ENCODE results near the gene PLEKHO1. TPM values are rescaled to one million over a fixed set of nuclear protein-coding genes. Genes with fewer than 3 reads are reported as not detected.
"Not testable (repeated sequence)": the region's sequence is repeated elsewhere in the genome, so short reads cannot be mapped to it uniquely, and the experiment has no call there.

PLEKHO1 gene
- total RNA-seq, 1 donor from 2014 or later: 26.4 TPM

DNA sequence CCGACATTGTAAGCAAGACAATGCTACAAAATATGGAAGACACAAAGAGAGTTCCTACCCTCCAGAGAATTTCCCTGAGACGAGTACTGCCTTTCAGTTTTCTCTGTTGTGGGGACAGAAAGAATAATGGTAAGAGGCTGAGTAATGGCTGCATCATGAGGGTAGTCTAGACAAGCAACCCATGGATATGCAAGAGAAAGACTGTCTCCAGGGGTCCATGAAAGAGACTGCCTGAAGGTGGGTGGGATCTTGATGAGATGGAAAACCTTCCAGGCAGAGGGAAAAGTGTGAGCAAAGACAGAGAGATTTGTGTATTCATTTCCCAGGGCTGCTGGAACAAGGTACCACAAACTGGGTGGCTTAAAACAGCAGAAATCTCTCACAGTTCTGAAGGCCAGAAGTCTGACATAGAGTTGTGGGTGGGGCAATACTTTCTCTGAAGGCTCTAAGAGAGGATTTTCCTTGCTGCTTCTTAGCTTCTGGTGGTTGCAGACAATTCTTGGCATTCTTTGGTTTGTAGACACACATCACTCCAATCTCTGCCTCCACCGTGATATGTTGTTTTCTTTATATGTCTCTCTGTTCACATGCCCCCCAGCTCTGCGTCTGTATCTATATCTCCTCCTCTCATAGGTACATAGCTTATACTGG is 44.8 kb downstream of the PLEKHO1 start:
- no peak overlapping the region for H3K27ac Mint-ChIP-seq
- intact Hi-C loops (cut with micrococcal nuclease): no loop called here
- H3K4me3 Mint-ChIP-seq: no peak overlapping the region
- H3K27me3 Mint-ChIP-seq: peaks cover 15% of the 10 kb centered on the region
- H3K4me1 Mint-ChIP-seq: no peaks in the 10 kb centered on the region
- no peaks in the 10 kb centered on the region for H3K36me3 Mint-ChIP-seq (ENCODE audit: low read depth)
- no peaks in the 10 kb centered on the region for H3K9me3 Mint-ChIP-seq
- no peak for DNase-seq

- no peak overlapping the region for H3K4me3 Mint-ChIP-seq
- H3K27me3 Mint-ChIP-seq: peaks cover 15% of the 10 kb centered on the region
- no peak for DNase-seq
- H3K9me3 Mint-ChIP-seq: no peaks in the 10 kb centered on the region
- H3K36me3 Mint-ChIP-seq (ENCODE audit: low read depth): no peaks in the 10 kb centered on the region
- H3K4me1 Mint-ChIP-seq: no peaks in the 10 kb centered on the region
- no peak overlapping the region for H3K27ac Mint-ChIP-seq
- intact Hi-C loops (cut with micrococcal nuclease): no loop called here
These were observed 46.7 kb downstream of the PLEKHO1 start for GRCh38 chr1:150196417-150196816.

DNA sequence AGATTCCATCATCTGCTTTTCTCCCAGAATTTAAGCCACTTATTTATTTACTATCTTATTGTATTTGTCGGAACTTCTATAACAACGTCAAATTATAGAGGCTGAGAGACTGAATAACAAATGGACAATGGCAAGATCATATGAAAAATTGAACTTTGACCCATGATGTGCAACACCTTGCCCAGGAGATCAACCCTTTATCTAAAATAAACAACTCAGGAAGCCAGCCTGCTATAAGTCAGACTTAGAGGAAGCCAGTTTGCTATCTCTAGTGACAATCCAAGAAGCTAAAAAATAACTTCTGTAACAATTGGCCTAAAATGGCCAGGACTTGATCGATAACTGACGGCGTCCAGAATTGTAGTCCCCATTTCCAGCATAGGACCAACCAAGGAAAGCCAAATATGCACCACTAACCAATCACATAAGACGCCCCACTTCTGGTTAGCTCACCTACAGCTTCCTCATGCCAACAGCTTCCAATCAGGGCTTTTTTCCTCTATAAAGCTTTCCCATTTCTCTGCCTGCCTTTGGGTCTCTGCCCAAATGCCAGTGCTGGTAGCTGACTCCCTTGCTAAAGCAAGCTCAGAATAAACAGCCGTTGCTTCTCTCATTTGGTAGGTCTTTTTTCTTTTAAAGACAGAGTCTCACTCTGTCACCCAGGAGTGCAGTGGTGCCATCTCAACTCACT is 57.7 kb downstream of the PLEKHO1 start:
- Mint-ChIP-seq H3K4me3 (no peak overlapping the region), H3K36me3 (ENCODE audit: low read depth) (no peaks in the 10 kb centered on the region), H3K27ac (no peak overlapping the region), H3K9me3 (no peaks in the 10 kb centered on the region), H3K4me1 (no peaks in the 10 kb centered on the region), H3K27me3 (peaks cover 21% of the 10 kb centered on the region)
- DNase-seq: no peak
- intact Hi-C loops (cut with micrococcal nuclease): no loop called here

DNA sequence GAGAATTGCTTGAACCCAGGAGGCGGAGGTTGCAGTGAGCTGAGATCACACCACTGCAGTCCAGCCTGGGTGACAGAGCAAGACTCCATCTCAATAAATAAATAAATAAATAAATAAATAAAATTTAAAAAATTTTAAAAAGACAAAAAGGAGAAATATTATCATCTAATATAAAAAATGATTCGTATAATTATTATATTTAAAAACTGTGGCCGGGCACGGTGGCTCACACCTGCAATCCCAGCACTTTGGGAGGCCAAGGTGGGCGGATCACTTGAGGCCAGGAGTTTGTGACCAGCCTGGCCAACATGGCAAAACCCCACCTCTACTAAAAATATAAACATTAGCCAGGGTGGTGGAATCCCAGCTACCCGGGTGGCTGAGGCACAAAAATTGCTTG is 58.7 kb downstream of the PLEKHO1 start:
- H3K9me3 Mint-ChIP-seq; H3K4me3 Mint-ChIP-seq; H3K27ac Mint-ChIP-seq; intact Hi-C loops (cut with micrococcal nuclease); H3K36me3 Mint-ChIP-seq (ENCODE audit: low read depth); DNase-seq; H3K4me1 Mint-ChIP-seq: not testable (repeated sequence)
- peaks cover 21% of the 10 kb centered on the region for H3K27me3 Mint-ChIP-seq

Other genes starting within 250 kb of the PLEKHO1 start
- gene SV2A, start 232.1 kb upstream of the PLEKHO1 start, total RNA-seq: 18.0 and 18.9 TPM in 2 replicates
- 124 and 131 TPM in 2 replicates for gene SF3B4, start 222.1 kb upstream of the PLEKHO1 start, total RNA-seq
- 5.8 and 6.1 TPM in 2 replicates for gene MTMR11, start 213.0 kb upstream of the PLEKHO1 start, total RNA-seq
- 36.1 and 38.8 TPM in 2 replicates for gene OTUD7B, start 139.2 kb upstream of the PLEKHO1 start, total RNA-seq
- gene VPS45, start 82.1 kb upstream of the PLEKHO1 start, total RNA-seq: 20.8 and 21.0 TPM in 2 replicates
- 193 and 201 TPM in 2 replicates for gene ANP32E, start 86.2 kb downstream of the PLEKHO1 start, total RNA-seq
- gene CA14, start 107.9 kb downstream of the PLEKHO1 start, total RNA-seq: not detected in 2 replicates
- gene APH1A, start 119.1 kb downstream of the PLEKHO1 start, total RNA-seq: 101 and 105 TPM in 2 replicates
- 0.64 and 0.93 TPM in 2 replicates for gene C1orf54, start 122.9 kb downstream of the PLEKHO1 start, total RNA-seq
- gene CIART, start 132.6 kb downstream of the PLEKHO1 start, total RNA-seq: 6.0 and 7.5 TPM in 2 replicates
- gene MRPS21, start 143.9 kb downstream of the PLEKHO1 start, total RNA-seq: 80.8 and 87.3 TPM in 2 replicates
- 96.4 and 97.9 TPM in 2 replicates for gene PRPF3, start 171.6 kb downstream of the PLEKHO1 start, total RNA-seq
- 23.7 and 24.6 TPM in 2 replicates for gene RPRD2, start 214.2 kb downstream of the PLEKHO1 start, total RNA-seq